Stomach (tissue), 9 donors: ENCODE measurements around the gene LCMT1. TPM values are rescaled to one million over a fixed set of nuclear protein-coding genes. Genes with fewer than 3 reads are reported as not detected.
A peak's percentile ranks its signal among the peaks of the same experiment; 100 is the strongest.

Source experiments
- DNase-seq, 2 donors: peaks; one replicate each; pipeline versions ENCODE4 v3.0.0 to v3.0.0-alpha.2; 2013 to 2019
- H3K27ac ChIP-seq, 5 donors: fragments of 200-600 bp in 4 of 5; sonication (generic) in 4 of 5; one replicate each; pipeline ENCODE4 v1.5.1; 2013 to 2019; ENCODE audit warnings: mild to moderate bottlenecking in 1 of 5, moderate library complexity in 1 of 5
- H3K27me3 ChIP-seq, 3 donors: fragments of 200-600 bp; sonication (generic); one replicate each; pipeline ENCODE4 v1.5.1; 2017 to 2019; ENCODE audit warnings: mixed run types in 1 of 3
- H3K36me3 ChIP-seq, 4 donors: fragments of 200-600 bp; sonication (generic); 1 replicate in 3 of 4; 2 replicates in 1 of 4; pipeline ENCODE4 v1.5.1; 2016 to 2019
- H3K4me1 ChIP-seq, 4 donors: fragments of 200-600 bp; sonication (generic); one replicate each; pipeline ENCODE4 v1.5.1; 2016 to 2019
- H3K4me3 ChIP-seq, 4 donors: fragments of 200-600 bp; sonication (generic) in 3 of 4; one replicate each; pipeline ENCODE4 v1.5.1; 2016 to 2019; ENCODE audit warnings: mild to moderate bottlenecking in 1 of 4
- H3K9me3 ChIP-seq, 4 donors: fragments of 200-600 bp; sonication (generic); one replicate each; pipeline ENCODE4 v1.5.1; 2016 to 2019
- CTCF ChIP-seq, 7 experiments: fragments of 450-650 bp in 4 of 7; fragments of 200-600 bp in 3 of 7; sonication (generic) in 3 of 7; IDR thresholded peaks; one replicate each; pipeline ENCODE4 v1.5.1; 2016 to 2019; ENCODE audit warnings: antibody characterized with exemption in 7 of 7, control low read depth in 2 of 7, mild to moderate bottlenecking in 1 of 7
- EP300 ChIP-seq: sonication (generic); formaldehyde crosslinking; IDR thresholded peaks from one replicate; pipeline ENCODE4 v1.6.1; 2017; ENCODE audit warnings: antibody characterized with exemption
- POLR2A ChIP-seq, 4 donors: fragments of 450-650 bp; IDR thresholded peaks; one replicate each; pipeline ENCODE4 v1.6.1; 2016; ENCODE audit warnings: antibody characterized with exemption in 4 of 4, control low read depth in 2 of 4, mild to moderate bottlenecking in 1 of 4, moderate library complexity in 1 of 4
- POLR2AphosphoS5 ChIP-seq, 3 donors: sonication (generic); formaldehyde crosslinking; IDR thresholded peaks; one replicate each; pipeline ENCODE4 v1.6.1; 2016; ENCODE audit warnings: antibody characterized with exemption in 3 of 3
- WGBS, 5 donors: extraction: QIAGEN DNeasy Blood & Tissue Kit in 3 of 5; methylation state at CpG; one replicate each; pipeline versions ENCODE4 v1.1.5 to v1.1.7; 2013 to 2018; 5-methylcytosine and 5-hydroxymethylcytosine counted together
- intact Hi-C: fragments of 100-400 bp; cut with DNase I; formaldehyde crosslinking; loops from one replicate; pipeline ENCODE4 v1.15.1; 2023; ENCODE audit warnings: low total_unique reads
- polyA plus RNA-seq, 3 donors: library from polyadenylated mRNA; stranded (reverse); fragments of 200-250 nt; gene quantifications; one replicate each; pipeline ENCODE4 v1.2.3, GENCODE V29; 2013
- total RNA-seq, 5 donors: library from RNA; depleted of rRNA; stranded (reverse); fragments of >200 nt; gene quantifications; one replicate each; pipeline versions ENCODE4 v1.1.0 to v1.2.3, GENCODE V29; 2014 to 2016
- donor health status: healthy with polysubstance abuse.
- donor health status: Bipolar disorder and iron deficiency.
- donor health status: healthy.

Gene LCMT1
- total and polyA plus RNA-seq, 8 donors: 15.4 to 54.9 (median 30.9) TPM

- Histone ChIP-seq H3K4me3 (no peak overlapping the region), H3K27me3 (no peaks in the 10 kb centered on the region), H3K9me3 (no peaks in the 10 kb centered on the region), H3K36me3 (no peaks in the 10 kb centered on the region), H3K4me1 (peaks cover 29 to 54% (median 41%) of the 10 kb centered on the region in 4 donors), H3K27ac (no peak overlapping the region)
- TF ChIP-seq POLR2A (IDR thresholded peaks at IDR 0.05) (no peak), POLR2AphosphoS5 (IDR thresholded peaks at IDR 0.05) (no peak), EP300 (no peak), CTCF (IDR thresholded peaks at IDR 0.05) (no peak)
- intact Hi-C loops: no loop called here
- 58 to 84% (median 76%) methylated on average over 3 of the region's 3 CpGs for WGBS, 5 donors
- peak in 1 of 2 donors; percentile 39 for DNase-seq
These were observed 3.5 kb upstream of the LCMT1 start for GRCh38 chr16:25108054-25108453.

GRCh38 chr16:25109643-25110042 lies 1.9 kb upstream of the LCMT1 start:
- peaks cover 29 to 67% (median 49%) of the 10 kb centered on the region in 4 donors for H3K4me1 ChIP-seq
- intact Hi-C loops: no loop called here
- peak in 1 of 2 donors; percentile 50 for DNase-seq

GRCh38 chr16:25110387-25110947 lies 1.1 kb upstream of the LCMT1 start:
- intact Hi-C loops: no loop called here
- peaks cover 0 to 12% (median 10%) of the 10 kb centered on the region in 4 donors for H3K36me3 ChIP-seq
- peak overlapping the region in 3 of 5 donors; percentile 76 to 90 (median 82) for H3K27ac ChIP-seq
- peaks cover 29 to 67% (median 50%) of the 10 kb centered on the region in 4 donors for H3K4me1 ChIP-seq
- TF ChIP-seq CTCF (IDR thresholded peaks at IDR 0.05) (no peak), POLR2AphosphoS5 (IDR thresholded peaks at IDR 0.05) (no peak), POLR2A (IDR thresholded peaks at IDR 0.05) (no peak), EP300 (no peak)
- WGBS, 5 donors: 34 to 45% (median 37%) methylated on average over 8 of the region's 8 CpGs
- H3K27me3 ChIP-seq: no peaks in the 10 kb centered on the region
- H3K9me3 ChIP-seq: no peaks in the 10 kb centered on the region
- peak overlapping the region; percentile 64 to 95 (median 81) for H3K4me3 ChIP-seq
- DNase-seq: no peak

More at GRCh38 chr16:25109643-25110042, 1.9 kb upstream of the LCMT1 start:
- no peak for TF ChIP-seq EP300
- peak in 2 of 3 donors; percentile 31 to 68 for TF ChIP-seq POLR2AphosphoS5 (IDR thresholded peaks at IDR 0.05)
- no peak for TF ChIP-seq POLR2A (IDR thresholded peaks at IDR 0.05)
- peaks cover 0 to 6% (median 2%) of the 10 kb centered on the region in 4 donors for H3K36me3 ChIP-seq
- peak overlapping the region in 3 of 5 donors; percentile 32 to 82 (median 76) for H3K27ac ChIP-seq
- H3K4me3 ChIP-seq: no peak overlapping the region
- 47 to 78% (median 66%) methylated on average over 4 of the region's 4 CpGs for WGBS, 5 donors
- H3K27me3 ChIP-seq: no peaks in the 10 kb centered on the region
- H3K9me3 ChIP-seq: no peaks in the 10 kb centered on the region

- Histone ChIP-seq H3K4me1 (peaks cover 22 to 47% (median 33%) of the 10 kb centered on the region in 4 donors), H3K27ac (no peak overlapping the region), H3K36me3 (peaks cover 0 to 32% (median 31%) of the 10 kb centered on the region in 4 donors), H3K4me3 (no peak overlapping the region), H3K9me3 (no peaks in the 10 kb centered on the region), H3K27me3 (no peaks in the 10 kb centered on the region)
- intact Hi-C loops: no loop called here
- 85 to 100% (median 95%) methylated on average over 1 of the region's 1 CpG for WGBS, 5 donors
- no peak for TF ChIP-seq POLR2AphosphoS5 (IDR thresholded peaks at IDR 0.05)
- TF ChIP-seq POLR2A (IDR thresholded peaks at IDR 0.05): no peak
- DNase-seq: no peak
These were observed 2.6 kb downstream of the LCMT1 start for GRCh38 chr16:25114121-25114520.

GRCh38 chr16:25118851-25119578 lies 7.5 kb downstream of the LCMT1 start:
- H3K36me3 ChIP-seq: peaks cover 0 to 38% (median 31%) of the 10 kb centered on the region in 4 donors
- 84 to 88% (median 87%) methylated on average over 14 of the region's 14 CpGs for WGBS, 5 donors
- TF ChIP-seq CTCF (IDR thresholded peaks at IDR 0.05): no peak
- TF ChIP-seq POLR2A (IDR thresholded peaks at IDR 0.05): no peak
- TF ChIP-seq POLR2AphosphoS5 (IDR thresholded peaks at IDR 0.05): no peak
- H3K27me3 ChIP-seq: no peaks in the 10 kb centered on the region
- intact Hi-C loops: no loop called here
- no peak overlapping the region for H3K4me3 ChIP-seq
- H3K9me3 ChIP-seq: no peaks in the 10 kb centered on the region
- H3K4me1 ChIP-seq: peaks cover 0 to 23% (median 3%) of the 10 kb centered on the region in 4 donors
- H3K27ac ChIP-seq: no peak overlapping the region
- DNase-seq: no peak
